GM19238 (cell line): ENCODE measurements around the gene BPIFA1.

ENCODE experiments used
- DNase-seq: peaks from one replicate; pipeline ENCODE4 v3.0.0; 2011; ENCODE audit warnings: low spot score; ENCODE audit not compliant: insufficient read length

The BPIFA1 gene

DNA sequence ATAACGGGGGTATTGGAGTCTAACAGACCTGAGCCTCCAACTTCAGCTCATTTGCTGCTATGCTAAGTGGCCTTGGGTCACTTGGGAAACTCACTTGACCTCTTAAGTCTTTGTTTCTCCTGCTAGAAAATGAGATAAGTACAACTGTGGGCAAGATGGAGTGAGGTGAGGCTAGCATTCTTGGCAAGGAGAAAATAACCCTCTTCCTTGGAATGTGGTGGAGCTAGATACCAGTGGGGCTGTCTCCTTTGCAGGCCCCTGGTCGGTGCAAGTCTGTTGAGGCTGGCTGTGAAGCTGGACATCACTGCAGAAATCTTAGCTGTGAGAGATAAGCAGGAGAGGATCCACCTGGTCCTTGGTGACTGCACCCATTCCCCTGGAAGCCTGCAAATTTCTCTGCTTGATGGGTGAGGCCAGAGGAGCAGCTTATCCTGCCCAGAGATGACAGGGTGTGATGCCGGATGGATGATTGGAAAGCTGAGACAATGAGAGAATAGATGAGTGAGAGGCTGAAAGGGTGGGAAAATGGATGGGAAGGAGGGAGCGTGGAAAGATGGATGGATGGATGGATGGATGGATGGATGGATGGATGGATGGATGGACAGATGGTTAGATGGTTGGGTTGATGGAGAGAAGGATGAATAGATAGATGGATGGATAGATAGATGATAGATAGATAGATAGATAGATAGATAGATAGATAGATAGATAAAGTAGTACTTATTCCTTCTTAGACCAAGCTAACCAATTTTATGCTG lies 4.4 kb downstream of the BPIFA1 start:
- DNase-seq, result no peak

- DNase-seq, result no peak
Measured at GRCh38 chr20:33240923-33241322, 5.1 kb downstream of the BPIFA1 start.

DNA sequence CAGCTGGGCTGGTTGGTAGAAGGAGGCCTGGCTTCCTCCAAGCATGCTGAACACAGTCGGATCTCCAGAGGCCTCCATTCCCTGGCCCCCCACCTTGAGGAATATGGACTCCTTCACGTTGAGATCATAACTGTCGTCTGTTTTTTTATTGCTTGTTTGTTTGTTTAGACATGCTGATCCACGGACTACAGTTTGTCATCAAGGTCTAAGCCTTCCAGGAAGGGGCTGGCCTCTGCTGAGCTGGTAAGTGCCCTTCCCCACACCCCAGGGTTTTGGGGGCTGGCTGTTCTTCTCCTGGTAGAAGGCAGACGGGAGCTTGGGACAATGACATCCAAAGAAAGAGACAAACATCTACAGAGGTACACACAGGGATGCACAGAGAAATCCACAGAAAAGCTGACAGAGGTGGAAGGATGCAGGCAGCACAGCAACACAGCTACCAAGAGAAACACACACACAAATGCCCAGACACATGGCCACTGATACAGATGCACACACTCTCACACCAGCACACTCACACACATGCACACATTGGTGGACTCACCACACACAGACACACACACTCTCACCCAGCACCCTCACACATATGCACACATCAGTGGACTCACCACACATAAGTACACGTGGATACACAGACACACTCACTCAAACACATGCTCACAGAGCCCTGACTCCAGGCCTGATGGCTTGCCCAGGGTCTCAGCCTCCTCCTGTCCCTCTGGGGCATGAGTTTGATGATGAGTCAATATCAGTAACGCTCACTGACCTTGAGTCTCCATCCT lies 6.7 kb downstream of the BPIFA1 start:
- DNase-seq, result no peak

GRCh38 chr20:33246077-33246476 lies 10.3 kb downstream of the BPIFA1 start:
- DNase-seq, result no peak

- DNase-seq, result no peak
Measured at GRCh38 chr20:33249456-33249855, 13.7 kb downstream of the BPIFA1 start.

DNA sequence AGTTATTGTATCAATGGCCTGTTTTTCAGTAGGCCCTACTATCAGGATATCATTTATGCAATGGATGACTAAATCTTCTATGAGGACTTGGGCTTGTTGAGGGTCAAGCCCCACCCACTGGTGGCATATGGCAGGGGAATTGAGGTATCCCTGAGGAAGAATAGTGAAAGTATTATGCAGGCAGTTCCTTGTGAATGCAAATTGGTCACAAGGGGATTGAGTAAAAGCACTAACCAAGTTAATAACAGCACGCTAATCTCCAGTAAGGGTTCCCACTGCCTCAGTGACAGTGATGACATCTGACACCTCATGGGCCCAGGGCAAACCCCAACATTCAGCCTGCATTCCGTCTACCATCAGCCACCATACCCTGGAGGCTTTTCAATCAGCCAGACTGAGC lies 14.9 kb downstream of the BPIFA1 start:
- no peak for DNase-seq

DNA sequence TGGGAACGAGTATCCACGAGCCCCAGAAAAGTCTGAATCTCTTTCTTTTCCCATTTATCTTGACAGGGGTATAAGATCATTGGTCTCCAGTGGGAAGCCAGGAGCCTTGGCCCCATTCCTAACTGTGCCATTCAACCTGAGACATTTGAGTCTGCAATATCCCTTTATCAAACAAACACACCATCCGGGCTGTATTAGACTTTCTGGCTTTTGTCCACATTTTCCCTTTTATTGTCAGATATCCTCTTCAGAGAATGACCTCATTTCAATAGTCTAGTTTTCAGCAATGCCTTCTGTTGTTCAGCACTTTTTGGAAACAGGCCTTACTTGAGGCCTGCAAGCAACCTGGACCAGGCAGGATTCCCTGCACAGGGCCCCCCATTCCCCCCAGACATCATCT lies 15.7 kb downstream of the BPIFA1 start:
- DNase-seq, result no peak

DNA sequence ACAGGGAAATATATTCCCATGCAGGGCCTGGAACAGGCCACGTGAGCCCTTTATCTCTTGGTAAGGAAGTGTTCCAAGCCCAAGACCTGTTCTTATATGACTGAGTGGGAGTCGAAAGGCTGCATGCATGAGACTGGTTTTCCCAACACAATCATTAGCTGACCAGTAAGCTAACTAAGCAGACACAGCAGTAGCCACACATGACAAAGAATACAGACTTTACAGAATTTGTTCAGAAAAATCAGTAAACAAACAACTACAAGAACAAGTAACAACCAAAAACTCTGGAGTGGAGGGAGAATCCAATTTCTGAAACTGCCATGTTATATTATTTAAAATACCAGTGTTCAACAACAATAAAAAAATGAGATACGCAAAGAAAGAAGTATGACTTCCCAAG lies 16.7 kb downstream of the BPIFA1 start:
- DNase-seq, result no peak

DNA sequence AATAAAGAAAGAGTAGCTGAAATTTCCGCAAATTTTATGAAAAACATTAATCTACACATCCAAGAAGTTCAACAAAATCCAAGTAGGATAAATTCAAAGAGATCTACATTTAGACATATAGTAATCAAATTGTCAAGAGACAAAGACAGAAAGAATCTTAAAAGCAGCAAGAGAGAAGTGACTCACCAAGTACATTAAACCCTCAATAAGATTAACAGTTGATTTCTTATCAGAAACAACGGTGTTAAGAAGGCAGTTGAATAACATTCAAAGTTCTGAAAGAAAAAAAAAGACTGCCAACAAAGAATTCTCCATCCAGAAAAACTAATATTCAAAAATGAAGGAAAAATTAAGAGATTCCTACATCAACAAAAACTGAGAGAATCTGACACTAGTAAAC lies 19.2 kb downstream of the BPIFA1 start:
- no peak for DNase-seq

GRCh38 chr20:33257237-33257636 lies 21.4 kb downstream of the BPIFA1 start:
- no peak for DNase-seq

DNA sequence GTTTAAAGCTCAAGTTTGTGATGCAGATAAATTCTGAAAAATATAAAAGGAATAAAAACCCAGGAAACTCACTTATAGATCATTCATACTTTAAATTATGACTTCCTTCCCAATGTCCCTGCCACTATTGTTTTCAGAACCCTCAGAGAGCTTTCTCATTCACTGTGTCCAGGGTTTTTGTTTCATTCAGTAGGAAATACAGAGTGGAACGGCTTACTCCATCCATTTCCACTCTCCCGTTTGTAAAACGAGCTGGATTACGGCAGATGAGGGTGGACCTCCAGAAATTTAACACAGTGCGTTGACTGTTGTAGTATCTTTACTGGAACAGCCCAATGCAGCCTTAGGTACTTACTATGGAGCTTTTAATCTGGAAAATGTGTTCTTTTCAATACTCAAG lies 23.6 kb downstream of the BPIFA1 start:
- DNase-seq, result no peak

DNA sequence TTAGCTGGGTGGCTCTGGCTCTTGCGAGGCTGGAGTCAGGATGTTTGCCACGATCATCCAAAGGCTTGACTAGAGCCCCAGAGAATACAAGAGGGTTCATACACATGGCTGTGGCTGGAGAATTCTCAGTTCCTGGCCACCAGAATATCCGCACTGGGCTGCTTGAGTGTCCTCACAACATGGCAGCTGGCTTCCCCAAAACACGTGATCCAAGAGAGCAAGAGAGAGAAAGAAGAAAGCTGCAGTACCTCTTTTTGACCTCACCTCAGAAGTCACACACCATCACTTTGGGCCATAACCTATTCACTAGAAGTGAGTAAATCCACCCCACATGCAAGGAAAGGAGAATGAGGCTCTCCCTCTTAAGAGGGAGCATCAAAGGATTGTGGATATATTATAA lies 25.7 kb downstream of the BPIFA1 start:
- DNase-seq, result no peak

DNA sequence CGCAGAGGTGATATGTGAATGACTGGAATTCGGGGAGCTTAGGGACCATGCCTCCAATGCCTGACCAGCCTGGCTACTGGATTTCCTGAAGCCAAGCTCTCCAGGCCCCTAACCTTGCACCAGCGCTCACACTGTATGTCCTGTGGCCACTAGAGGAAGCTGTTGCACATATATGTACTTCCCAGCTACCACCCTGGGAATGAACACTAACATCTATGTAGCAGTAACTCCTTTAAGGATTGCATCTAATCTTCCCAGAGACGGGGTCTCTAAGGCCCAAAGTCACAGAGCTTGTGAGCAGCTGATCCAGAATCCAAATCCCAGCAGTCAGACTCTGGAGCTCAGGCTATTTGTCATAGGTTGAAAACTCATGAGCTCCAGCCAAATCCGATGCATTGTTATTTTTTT lies 26.9 kb downstream of the BPIFA1 start:
- DNase-seq, result no peak

DNA sequence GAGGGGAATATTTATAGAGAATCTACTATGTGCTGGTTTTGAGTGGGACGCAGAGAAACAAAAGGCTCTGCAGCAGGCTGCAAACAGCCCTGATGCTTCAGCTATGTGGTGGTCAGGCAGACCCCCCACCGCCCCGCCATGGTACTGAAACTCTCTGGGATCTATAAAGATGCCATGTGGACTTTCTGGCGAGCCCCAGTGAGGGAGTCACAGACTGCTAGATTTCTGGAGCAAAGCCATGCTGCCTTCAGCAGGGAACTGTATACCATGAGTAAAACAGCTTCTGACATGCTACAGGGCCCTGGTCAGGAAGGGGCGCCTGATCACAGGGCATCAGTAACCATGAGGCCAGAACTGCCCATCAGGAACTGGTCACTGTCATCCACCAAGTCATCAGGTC lies 28.0 kb downstream of the BPIFA1 start:
- DNase-seq, result no peak

GRCh38 chr20:33267701-33268100 lies 31.9 kb downstream of the BPIFA1 start:
- no peak for DNase-seq

DNA sequence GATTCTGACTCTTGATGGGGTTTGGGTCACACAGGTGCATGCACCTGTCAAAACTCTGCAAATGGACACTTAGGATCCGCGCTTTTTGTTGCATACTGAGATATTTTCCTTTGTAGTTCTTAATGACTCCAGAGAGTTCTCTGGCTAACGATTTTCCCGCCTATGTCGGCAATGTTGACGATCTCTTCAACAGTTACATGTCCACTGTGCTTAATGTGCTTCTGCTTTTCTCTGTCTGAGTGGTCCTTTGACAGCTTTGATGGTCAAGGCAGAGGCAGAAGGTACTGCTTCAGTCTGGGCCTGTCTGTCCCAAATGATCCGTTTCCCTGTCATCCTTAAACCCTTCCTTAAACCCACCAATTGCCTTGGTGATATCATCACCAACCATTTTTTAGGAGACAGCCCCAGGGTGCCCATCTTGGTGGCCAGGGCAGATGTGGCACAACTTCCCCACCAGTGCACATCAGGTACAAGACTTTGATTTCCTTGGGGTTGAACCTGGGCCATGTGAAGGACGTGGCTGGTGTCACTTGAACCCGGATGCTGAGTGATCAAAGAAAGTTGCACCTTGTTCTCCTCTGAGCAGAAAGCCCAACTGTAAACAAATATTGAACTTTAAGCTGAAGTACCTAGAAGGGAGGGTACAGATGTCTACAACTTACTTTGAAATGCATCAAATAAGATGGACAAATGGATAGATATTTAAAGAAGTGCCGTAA lies 36.5 kb downstream of the BPIFA1 start:
- no peak for DNase-seq

DNA sequence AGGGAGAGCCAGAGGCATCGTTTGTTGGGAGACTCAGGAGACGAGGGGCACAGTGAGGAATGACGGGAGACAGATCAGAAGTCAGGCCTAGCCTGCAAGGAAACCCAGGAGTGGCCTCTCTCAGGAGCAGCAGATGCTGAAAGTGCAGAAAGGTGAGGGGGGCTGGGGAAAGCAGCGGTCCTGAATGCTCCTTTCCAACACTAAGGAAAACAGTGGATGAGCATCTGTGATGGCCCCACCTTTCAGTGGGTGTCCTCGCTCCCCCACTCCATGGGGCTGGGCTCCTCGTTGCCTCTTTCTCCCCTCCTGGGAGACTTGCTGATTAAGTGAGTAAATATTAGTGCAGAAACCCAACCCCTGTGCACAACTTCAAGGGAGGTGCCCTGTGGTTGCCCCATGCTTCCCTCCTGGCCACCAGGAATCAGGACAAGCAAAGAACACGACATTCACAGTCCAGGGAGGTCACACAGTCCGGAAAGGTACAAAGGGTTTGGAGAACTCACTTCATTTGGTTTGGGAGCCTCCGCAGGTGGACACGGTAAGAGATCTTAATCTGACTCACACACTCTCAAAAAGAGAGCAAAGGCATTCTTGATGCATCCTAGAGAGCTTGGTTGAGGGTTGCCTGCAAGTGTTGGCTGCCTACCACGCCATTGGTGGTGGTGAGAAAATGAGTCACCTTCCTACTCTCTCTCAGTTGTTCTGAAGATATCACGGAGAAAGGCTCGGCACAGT lies 37.5 kb downstream of the BPIFA1 start:
- no peak for DNase-seq

- DNase-seq, result no peak
Measured at GRCh38 chr20:33275215-33275614, 39.4 kb downstream of the BPIFA1 start.

- no peak for DNase-seq
Measured at GRCh38 chr20:33275871-33276270, 40.1 kb downstream of the BPIFA1 start.

DNA sequence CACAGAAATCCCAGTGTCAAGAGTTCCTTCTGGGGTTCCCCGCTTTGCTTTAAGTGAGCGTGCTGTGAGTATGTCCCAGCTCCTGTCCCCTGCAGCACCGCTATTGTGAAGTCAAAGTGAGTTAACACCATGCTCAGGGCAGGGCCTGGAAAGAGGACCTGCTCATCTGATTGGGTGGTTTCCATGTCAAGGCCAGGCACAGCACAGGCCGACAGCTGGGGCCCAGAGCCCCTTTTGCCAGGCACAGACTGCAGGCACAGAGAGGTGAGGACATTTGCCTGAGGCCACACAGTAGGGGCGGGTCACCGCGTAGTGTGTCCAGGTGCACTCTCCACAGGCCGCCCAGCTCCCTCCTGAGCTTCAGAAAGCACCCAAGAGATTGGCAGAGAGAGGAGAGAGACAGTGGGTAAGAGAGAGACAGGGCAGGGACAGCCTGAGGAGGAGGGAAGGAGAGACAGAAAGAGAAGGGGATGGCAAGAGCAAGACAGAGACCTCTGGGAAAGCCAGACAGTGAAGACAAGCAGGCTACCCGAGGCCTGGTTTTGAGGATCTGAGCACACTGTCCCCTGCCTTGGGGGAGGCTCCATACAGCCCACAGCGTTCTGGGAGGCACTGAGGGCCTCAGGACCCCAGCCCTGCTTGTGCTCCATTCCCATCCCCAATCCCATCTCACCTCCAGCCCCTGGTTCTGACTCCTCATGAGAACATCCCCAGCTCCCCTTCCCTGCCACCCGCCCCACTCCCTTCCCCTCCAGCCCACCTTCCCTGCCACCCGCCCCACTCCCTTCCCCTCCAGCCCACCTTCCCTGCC lies 40.7 kb downstream of the BPIFA1 start:
- no peak for DNase-seq
